Neural cell (in vitro differentiated cells): ENCODE results near the gene DHX34. TPM values are rescaled to one million over a fixed set of nuclear protein-coding genes. Genes with fewer than 3 reads are reported as not detected.

Source experiments
- H2AFZ ChIP-seq: fragments of 200-600, 300-800 bp; sonication (generic), shearing (Covaris generic); 2 replicates; pipeline ENCODE4 v1.6.0; 2014; ENCODE audit warnings: low read depth, mild to moderate bottlenecking, antibody characterized with exemption, low read length, moderate library complexity
- H3F3A ChIP-seq: fragments of 200-600 bp; shearing (Covaris generic); 2 replicates; pipeline ENCODE4 v1.6.1; 2016; ENCODE audit warnings: mild to moderate bottlenecking, moderate library complexity, mixed read lengths, antibody characterized with exemption, low read length; ENCODE audit not compliant: insufficient read depth, poor library complexity, severe bottlenecking
- H3K27ac ChIP-seq: fragments of 200-600, 300-800 bp; sonication (generic), shearing (Covaris generic); 2 replicates; pipeline ENCODE4 v1.5.1; 2014; ENCODE audit warnings: mild to moderate bottlenecking, low read length, moderate library complexity
- H3K27me3 ChIP-seq: fragments of 300-800, 200-600 bp; sonication (generic), shearing (Covaris generic); 2 replicates; pipeline ENCODE4 v1.6.0; 2014; ENCODE audit warnings: mild to moderate bottlenecking, low read depth, low read length, moderate library complexity; ENCODE audit not compliant: insufficient read depth
- H3K36me3 ChIP-seq: fragments of 300-800, 200-600 bp; sonication (generic), shearing (Covaris generic); 2 replicates; pipeline ENCODE4 v1.5.1; 2014; ENCODE audit warnings: mild to moderate bottlenecking, antibody characterized with exemption, low read length, moderate library complexity; ENCODE audit not compliant: insufficient read depth
- H3K4me2 ChIP-seq: fragments of 300-800, 200-600 bp; sonication (generic), shearing (Covaris generic); 2 replicates; pipeline ENCODE4 v1.6.0; 2014; ENCODE audit warnings: mild to moderate bottlenecking, low read length
- H3K4me3 ChIP-seq: fragments of 300-800, 200-600 bp; sonication (generic), shearing (Covaris generic); 2 replicates; pipeline ENCODE4 v1.5.1; 2014; ENCODE audit warnings: mild to moderate bottlenecking, low read length, moderate library complexity
- H3K79me2 ChIP-seq: fragments of 200-600 bp; shearing (Covaris generic); replicated peaks from 2 replicates; pipeline ENCODE4 v1.6.0; 2014; ENCODE audit warnings: mild to moderate bottlenecking, low read length, moderate library complexity; ENCODE audit not compliant: insufficient read depth
- H3K9ac ChIP-seq: fragments of 300-800, 200-600 bp; sonication (generic), shearing (Covaris generic); 2 replicates; pipeline ENCODE4 v1.6.1; 2016; ENCODE audit warnings: mild to moderate bottlenecking, low read length, mixed read lengths
- H3K9me2 ChIP-seq: fragments of 200-600 bp; shearing (Covaris generic); 2 replicates; pipeline ENCODE4 v1.6.1; 2016; ENCODE audit warnings: mild to moderate bottlenecking, low read length, mixed read lengths; ENCODE audit not compliant: insufficient read depth
- H3K9me3 ChIP-seq: fragments of 200-600, 300-800 bp; sonication (generic), shearing (Covaris generic); 2 replicates; pipeline ENCODE4 v1.6.1; 2016; ENCODE audit warnings: mild to moderate bottlenecking, mixed run types, low read length, moderate library complexity, mixed read lengths
- H4K20me1 ChIP-seq: fragments of 200-600 bp; shearing (Covaris generic); 2 replicates; pipeline ENCODE4 v1.6.1; 2016; ENCODE audit warnings: mild to moderate bottlenecking, mixed run types; ENCODE audit not compliant: insufficient read depth
- EP300 ChIP-seq: fragments of 450-650 bp; conservative IDR thresholded peaks from 2 replicates; pipeline ENCODE4 v1.6.1; 2014; ENCODE audit warnings: antibody characterized with exemption, mild to moderate bottlenecking, moderate library complexity; ENCODE audit not compliant: poor library complexity, severe bottlenecking
- EZH2 ChIP-seq: fragments of 200-600, 300-800 bp; shearing (Covaris generic), sonication (generic); IDR thresholded peaks from 2 replicates; pipeline ENCODE4 v1.6.1; 2014; ENCODE audit warnings: antibody characterized with exemption, low read length, borderline replicate concordance, mild to moderate bottlenecking; ENCODE audit not compliant: insufficient read depth, poor library complexity, severe bottlenecking
- MXI1 ChIP-seq: fragments of 450-650 bp; conservative IDR thresholded peaks from 2 replicates; pipeline ENCODE4 v1.6.1; 2014; ENCODE audit warnings: antibody characterized with exemption, mild to moderate bottlenecking; ENCODE audit not compliant: poor library complexity, severe bottlenecking
- POLR2AphosphoS5 ChIP-seq: IDR thresholded peaks from 2 replicates; pipeline ENCODE4 v1.6.1; 2012
- RAD21 ChIP-seq: fragments of 450-650 bp; conservative IDR thresholded peaks from 2 replicates; pipeline ENCODE4 v1.6.1; 2014; ENCODE audit warnings: antibody characterized with exemption, mild to moderate bottlenecking, moderate library complexity
- REST ChIP-seq: IDR thresholded peaks from 2 replicates; pipeline ENCODE4 v1.6.1; 2012; ENCODE audit warnings: borderline replicate concordance
- SMC3 ChIP-seq: fragments of 450-650 bp; conservative IDR thresholded peaks from 2 replicates; pipeline ENCODE4 v1.6.1; 2014; ENCODE audit warnings: antibody characterized with exemption, mild to moderate bottlenecking, moderate library complexity; ENCODE audit not compliant: poor library complexity
- TAF1 ChIP-seq: IDR thresholded peaks from 2 replicates; pipeline ENCODE4 v1.6.1; 2012; ENCODE audit warnings: low read depth
- polyA plus RNA-seq: library from polyadenylated mRNA; depleted of rRNA; stranded (reverse); fragments of >200 nt; gene quantifications from 2 replicates; pipeline ENCODE4 v1.2.3, GENCODE V29; 2014
- TF ChIP-seq, protein P1 (sequence below): fragments of 450-650 bp; IDR thresholded peaks from 2 replicates; pipeline ENCODE4 v1.5.1; 2014; ENCODE audit warnings: antibody characterized with exemption, mild to moderate bottlenecking, moderate library complexity; ENCODE audit not compliant: poor library complexity, severe bottlenecking

Gene DHX34
- polyA plus RNA-seq, 1 donor from 2014 or later, result 11.7 TPM

GRCh38 chr19:47373246-47374240, 24.4 kb downstream of the DHX34 start:
- H3K9me3 ChIP-seq, result no peaks in the 10 kb centered on the region
- no peaks in the 10 kb centered on the region for H3K36me3 ChIP-seq
- TF ChIP-seq EP300, result no peak
- TF ChIP-seq EZH2, result no peak
- TF ChIP-seq, protein P1, sequence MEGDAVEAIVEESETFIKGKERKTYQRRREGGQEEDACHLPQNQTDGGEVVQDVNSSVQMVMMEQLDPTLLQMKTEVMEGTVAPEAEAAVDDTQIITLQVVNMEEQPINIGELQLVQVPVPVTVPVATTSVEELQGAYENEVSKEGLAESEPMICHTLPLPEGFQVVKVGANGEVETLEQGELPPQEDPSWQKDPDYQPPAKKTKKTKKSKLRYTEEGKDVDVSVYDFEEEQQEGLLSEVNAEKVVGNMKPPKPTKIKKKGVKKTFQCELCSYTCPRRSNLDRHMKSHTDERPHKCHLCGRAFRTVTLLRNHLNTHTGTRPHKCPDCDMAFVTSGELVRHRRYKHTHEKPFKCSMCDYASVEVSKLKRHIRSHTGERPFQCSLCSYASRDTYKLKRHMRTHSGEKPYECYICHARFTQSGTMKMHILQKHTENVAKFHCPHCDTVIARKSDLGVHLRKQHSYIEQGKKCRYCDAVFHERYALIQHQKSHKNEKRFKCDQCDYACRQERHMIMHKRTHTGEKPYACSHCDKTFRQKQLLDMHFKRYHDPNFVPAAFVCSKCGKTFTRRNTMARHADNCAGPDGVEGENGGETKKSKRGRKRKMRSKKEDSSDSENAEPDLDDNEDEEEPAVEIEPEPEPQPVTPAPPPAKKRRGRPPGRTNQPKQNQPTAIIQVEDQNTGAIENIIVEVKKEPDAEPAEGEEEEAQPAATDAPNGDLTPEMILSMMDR, result no peak
- no peak for TF ChIP-seq MXI1
- TF ChIP-seq RAD21, result no peak
- TF ChIP-seq TAF1, result no peak
- TF ChIP-seq REST, result no peak
- H3F3A ChIP-seq, result no peaks in the 10 kb centered on the region
- H3K9ac ChIP-seq, result no peak overlapping the region
- H3K27me3 ChIP-seq, result no peaks in the 10 kb centered on the region
- H4K20me1 ChIP-seq, result no peaks in the 10 kb centered on the region
- H3K9me2 ChIP-seq, result no peaks in the 10 kb centered on the region
- no peak overlapping the region for H2AFZ ChIP-seq
- H3K79me2 ChIP-seq, result no peaks in the 10 kb centered on the region
- no peak overlapping the region for H3K27ac ChIP-seq
- no peak overlapping the region for H3K4me3 ChIP-seq
- no peak overlapping the region for H3K4me2 ChIP-seq

DNA sequence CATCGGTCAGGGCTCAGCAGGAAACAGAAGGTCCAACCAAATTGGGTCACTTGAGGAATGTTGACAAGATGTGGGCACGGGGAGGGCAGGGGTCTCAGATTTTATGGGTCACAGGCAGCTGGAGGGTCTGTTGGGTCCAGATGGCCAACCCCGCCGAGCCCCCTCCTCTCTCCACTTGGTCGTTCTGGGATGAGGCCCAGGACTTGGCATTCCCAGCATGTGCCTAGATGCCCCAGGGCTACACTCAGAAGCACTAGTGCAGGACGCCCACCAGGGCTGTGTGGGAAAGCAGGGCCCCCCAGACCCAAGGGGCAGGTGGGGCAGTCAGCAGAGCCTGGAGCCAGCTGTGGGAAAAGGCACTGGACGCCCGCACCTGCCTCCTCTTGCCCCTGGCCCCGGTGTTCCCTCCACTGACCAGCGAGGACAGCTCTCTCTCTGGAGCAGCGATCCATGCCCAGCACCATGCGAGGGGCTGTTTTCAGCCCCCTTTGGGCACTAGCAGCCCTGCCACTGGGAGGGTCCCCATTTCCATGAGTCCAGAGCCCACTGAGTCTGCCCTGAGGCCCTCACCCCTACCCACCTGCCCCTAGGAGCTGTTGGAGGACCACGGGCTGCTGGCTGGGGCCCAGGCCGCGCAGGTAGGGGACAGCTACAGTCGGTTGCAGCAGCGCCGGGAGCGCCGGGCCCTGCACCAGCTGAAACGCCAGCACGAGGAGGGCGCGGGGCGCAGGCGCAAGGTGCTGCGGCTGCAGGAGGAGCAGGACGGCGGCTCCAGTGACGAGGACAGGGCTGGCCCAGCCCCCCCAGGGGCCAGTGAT, 26.0 kb downstream of the DHX34 start:
- no peak overlapping the region for H3K4me2 ChIP-seq
- no peaks in the 10 kb centered on the region for H3K79me2 ChIP-seq
- no peaks in the 10 kb centered on the region for H3K27me3 ChIP-seq
- no peaks in the 10 kb centered on the region for H3K9me2 ChIP-seq
- TF ChIP-seq TAF1 (no peak), POLR2AphosphoS5 (no peak), SMC3 (no peak), REST (no peak), EP300 (no peak), MXI1 (no peak), EZH2 (no peak), RAD21 (no peak)
- TF ChIP-seq, protein P1, result no peak
- no peaks in the 10 kb centered on the region for H3F3A ChIP-seq
- no peaks in the 10 kb centered on the region for H3K36me3 ChIP-seq
- H2AFZ ChIP-seq, result no peak overlapping the region
- H3K27ac ChIP-seq, result no peak overlapping the region
- no peaks in the 10 kb centered on the region for H4K20me1 ChIP-seq
- no peak overlapping the region for H3K4me3 ChIP-seq
- no peaks in the 10 kb centered on the region for H3K9me3 ChIP-seq
- H3K9ac ChIP-seq, result no peak overlapping the region
